HCT116 (cell line): ENCODE data around the gene NCKAP5. TPM values are rescaled to one million over a fixed set of nuclear protein-coding genes. Genes with fewer than 3 reads are reported as not detected.

Experiments
- ATAC-seq: fragments of 200-7000 bp; cut with Tn5 transposase; 2 replicates; pipeline ENCODE4 v1.9.1; 2020; ENCODE audit warnings: mild to moderate bottlenecking, moderate library complexity
- BruUV-seq: library from RNA; stranded (reverse); fragments of 400-500 nt; replicated peaks from 2 replicates; lab custom pipeline; 2021; lab: Mats Ljungman, UMichigan
- CTCF ChIA-PET: fragments of 300-600 bp; sonication (Branson Sonifier 250); formaldehyde crosslinking; loops from one replicate; lab custom pipeline; 2021; ENCODE audit warnings: antibody characterized with exemption; lab: Charles Lee
- POLR2A ChIA-PET: fragments of 300-600, 350-600 bp; sonication (Branson Sonifier 250); formaldehyde crosslinking; loops from one replicate; lab custom pipeline; 2021; ENCODE audit warnings: antibody characterized with exemption; lab: Charles Lee
- RAD21 ChIA-PET, 2 experiments: fragments of 300-600 bp; sonication (Branson Sonifier 250); formaldehyde crosslinking; loops; one replicate each; lab custom pipeline; 2023; ENCODE audit warnings: low total read pairs in 2 of 2; ENCODE audit not compliant: uncharacterized antibody in 2 of 2, unreplicated experiment in 2 of 2, low non-redundant PET in 1 of 2; lab: Charles Lee
- DNase-seq: peaks from one replicate; pipeline ENCODE4 v3.0.0-alpha.2; 2010; ENCODE audit warnings: low read depth, low spot score
- H2AFZ ChIP-seq: fragments of 200-600 bp; shearing (Covaris generic), sonication (generic); 2 replicates; pipeline ENCODE4 v1.6.1; 2017; ENCODE audit warnings: low read depth, mixed run types, mixed read lengths, antibody characterized with exemption, low read length; ENCODE audit not compliant: poor library complexity, severe bottlenecking
- H3K27ac ChIP-seq: 2 replicates; pipeline ENCODE4 v1.5.1; 2012; ENCODE audit warnings: low read depth, low read length
- H3K27me3 ChIP-seq: fragments of 200-600 bp; sonication (generic); 2 replicates; pipeline ENCODE4 v1.6.1; 2016; ENCODE audit warnings: mixed run types, low read length, mixed read lengths; ENCODE audit not compliant: insufficient read depth
- H3K36me3 ChIP-seq, 2 experiments: fragments of 200-500 bp in 1 of 2; fragments of 200-600 bp in 1 of 2; sonication (Bioruptor generic) in 1 of 2; sonication (generic) in 1 of 2; 2 replicates each; pipeline versions ENCODE4 v1.5.1 to v1.6.1; 2014 to 2016; ENCODE audit warnings: low read length in 2 of 2, inconsistent platforms in 1 of 2, mixed read lengths in 1 of 2, mixed run types in 1 of 2; ENCODE audit not compliant: insufficient read depth in 2 of 2, control insufficient read depth in 1 of 2
- H3K4me1 ChIP-seq, 2 experiments: fragments of 200-600 bp in 1 of 2; sonication (generic) in 1 of 2; 2 replicates each; pipeline versions ENCODE4 v1.5.1 to v1.6.1; 2012 to 2017; ENCODE audit warnings: low read length in 2 of 2, inconsistent platforms in 1 of 2, mild to moderate bottlenecking in 1 of 2, mixed read lengths in 1 of 2, mixed run types in 1 of 2, moderate library complexity in 1 of 2; ENCODE audit not compliant: insufficient read depth in 2 of 2, control insufficient read depth in 1 of 2
- H3K4me2 ChIP-seq: fragments of 200-600 bp; sonication (generic); 2 replicates; pipeline ENCODE4 v1.6.1; 2017; ENCODE audit warnings: mixed run types, low read length, mixed read lengths
- H3K4me3 ChIP-seq, 2 experiments: fragments of 200-600 bp in 1 of 2; sonication (generic) in 1 of 2; replicated peaks in 1 of 2; 2 replicates each; pipeline ENCODE4 v1.5.1; 2011 to 2016; ENCODE audit warnings: low read length in 2 of 2, control low read depth in 1 of 2, low read depth in 1 of 2, mild to moderate bottlenecking in 1 of 2, mixed read lengths in 1 of 2, mixed run types in 1 of 2
- H3K79me2 ChIP-seq: fragments of 200-600 bp; sonication (generic); 2 replicates; pipeline ENCODE4 v1.6.1; 2017; ENCODE audit warnings: mild to moderate bottlenecking, mixed run types, low read length, moderate library complexity, mixed read lengths; ENCODE audit not compliant: insufficient read depth
- H3K9ac ChIP-seq: fragments of 200-600 bp; sonication (generic); 2 replicates; pipeline ENCODE4 v1.6.1; 2016; ENCODE audit warnings: low read length, mixed read lengths
- H3K9me2 ChIP-seq: fragments of 200-600 bp; sonication (generic), shearing (Covaris generic); 2 replicates; pipeline ENCODE4 v1.6.1; 2017; ENCODE audit warnings: mixed run types, mild to moderate bottlenecking, moderate library complexity; ENCODE audit not compliant: insufficient read depth
- H3K9me3 ChIP-seq, 2 experiments: fragments of 200-500 bp in 1 of 2; fragments of 200-600 bp in 1 of 2; sonication (Bioruptor generic) in 1 of 2; sonication (generic) in 1 of 2; 2 replicates each; pipeline ENCODE4 v1.6.1; 2014 to 2017; ENCODE audit warnings: low read length in 2 of 2, mixed read lengths in 2 of 2, inconsistent platforms in 1 of 2, low read depth in 1 of 2, mild to moderate bottlenecking in 1 of 2, mixed run types in 1 of 2, moderate library complexity in 1 of 2; ENCODE audit not compliant: control insufficient read depth in 1 of 2, insufficient read depth in 1 of 2
- H4K20me1 ChIP-seq: fragments of 200-600 bp; sonication (generic), shearing (Covaris generic); 2 replicates; pipeline ENCODE4 v1.6.1; 2017; ENCODE audit warnings: mixed run types, mild to moderate bottlenecking, moderate library complexity; ENCODE audit not compliant: insufficient read depth
- ATF3 ChIP-seq: IDR thresholded peaks from 2 replicates; pipeline ENCODE4 v1.6.1; 2012
- CBX3 ChIP-seq: IDR thresholded peaks from 2 replicates; pipeline ENCODE4 v1.6.1; 2012; ENCODE audit warnings: low read depth
- CEBPB ChIP-seq: IDR thresholded peaks from 2 replicates; pipeline ENCODE4 v1.6.1; 2012; ENCODE audit warnings: low read depth
- CTCF ChIP-seq, 3 experiments: fragments of 200-600 bp in 1 of 3; sonication (generic) in 1 of 3; IDR thresholded peaks in 2 of 3; conservative IDR thresholded peaks in 1 of 3; 2 replicates each; pipeline ENCODE4 v1.5.1; 2012 to 2017; ENCODE audit warnings: low read depth in 2 of 3, low read length in 2 of 3, antibody characterized with exemption in 1 of 3, borderline replicate concordance in 1 of 3, control low read depth in 1 of 3, mild to moderate bottlenecking in 1 of 3, mixed read lengths in 1 of 3, mixed run types in 1 of 3, moderate library complexity in 1 of 3; ENCODE audit not compliant: insufficient read depth in 1 of 3
- ELF1 ChIP-seq: IDR thresholded peaks from 2 replicates; pipeline ENCODE4 v1.6.1; 2012; ENCODE audit warnings: low read depth, borderline replicate concordance
- EZH2 ChIP-seq: fragments of 200-600 bp; sonication (generic); IDR thresholded peaks from 2 replicates; pipeline ENCODE4 v1.6.1; 2017; ENCODE audit warnings: antibody characterized with exemption, mixed run types
- JUND ChIP-seq: IDR thresholded peaks from 2 replicates; pipeline ENCODE4 v1.6.1; 2012
- MAX ChIP-seq: IDR thresholded peaks from 2 replicates; pipeline ENCODE4 v1.6.1; 2012
- POLR2A ChIP-seq: IDR thresholded peaks from 2 replicates; pipeline ENCODE4 v1.7.0; 2011; ENCODE audit warnings: borderline replicate concordance; ENCODE audit not compliant: insufficient read depth, insufficient read length; ENCODE audit errors: extremely low read depth
- POLR2AphosphoS5 ChIP-seq: IDR thresholded peaks from 2 replicates; pipeline ENCODE4 v1.6.1; 2011; ENCODE audit warnings: mild to moderate bottlenecking, low read depth, low read length, moderate library complexity
- RAD21 ChIP-seq: IDR thresholded peaks from 2 replicates; pipeline ENCODE4 v1.6.1; 2012; ENCODE audit warnings: low read depth, mild to moderate bottlenecking
- REST ChIP-seq: IDR thresholded peaks from 2 replicates; pipeline ENCODE4 v1.6.1; 2012; ENCODE audit warnings: low read depth
- SIN3A ChIP-seq: IDR thresholded peaks from 2 replicates; pipeline ENCODE4 v1.6.1; 2012; ENCODE audit warnings: low read depth
- SRF ChIP-seq: IDR thresholded peaks from 2 replicates; pipeline ENCODE4 v1.6.1; 2012; ENCODE audit warnings: low read depth
- TCF7L2 ChIP-seq: IDR thresholded peaks from 2 replicates; pipeline ENCODE4 v1.7.0; 2011; ENCODE audit warnings: borderline replicate concordance, inconsistent platforms; ENCODE audit not compliant: insufficient read depth, insufficient read length; ENCODE audit errors: extremely low read depth
- ZBTB33 ChIP-seq: IDR thresholded peaks from 2 replicates; pipeline ENCODE4 v1.6.1; 2011; ENCODE audit warnings: mild to moderate bottlenecking, low read length, moderate library complexity; ENCODE audit not compliant: insufficient replicate concordance; ENCODE audit errors: extremely low read depth
- ZFX ChIP-seq: fragments of 450-650 bp; IDR thresholded peaks from 2 replicates; pipeline ENCODE4 v1.6.1; 2017
- intact Hi-C: fragments of 100-400 bp; cut with micrococcal nuclease; formaldehyde crosslinking; loops from 2 replicates; pipeline ENCODE4 v1.10.0; 2022
- total RNA-seq: library from RNA; stranded (reverse); gene quantifications from one replicate; pipeline ENCODE4 v1.2.1, GENCODE V29; 2021; ENCODE audit not compliant: unreplicated experiment

NCKAP5 gene
- total RNA-seq, 1 experiment from 2014 or later, result 0.30 TPM

GRCh38 chr2:133135035-133135654, 433.1 kb downstream of the NCKAP5 start (continued):
- TF ChIP-seq CTCF (IDR thresholded peaks at IDR 0.05 in 2 of 3, conservative IDR thresholded peaks at IDR 0.05 in 1 of 3; ENCODE audit: borderline replicate concordance in 1 of 3, insufficient read depth in 1 of 3, low read depth in 2 of 3, low read length in 2 of 3), result no peak
- TF ChIP-seq, all 23 proteins: peak for 0

GRCh38 chr2:133130548-133131246, 437.6 kb downstream of the NCKAP5 start:
- Histone ChIP-seq H3K9me2 (no peaks in the 10 kb centered on the region), H3K4me2 (no peak overlapping the region), H3K4me3 (no peak overlapping the region), H3K4me1 (no peaks in the 10 kb centered on the region), H2AFZ (no peak overlapping the region), H3K27me3 (no peaks in the 10 kb centered on the region), H3K36me3 (no peaks in the 10 kb centered on the region), H3K79me2 (no peaks in the 10 kb centered on the region), H3K9ac (no peak overlapping the region), H3K27ac (no peak overlapping the region), H3K9me3 (no peaks in the 10 kb centered on the region), H4K20me1 (no peaks in the 10 kb centered on the region)
- ChIA-PET RAD21 (no interaction called here), CTCF (no interaction called here), POLR2A (no interaction called here)
- no peak for ATAC-seq
- no TSS peak for BruUV-seq
- intact Hi-C loops, result no loop called here
- no peak for DNase-seq
- no peak for TF ChIP-seq MAX
- TF ChIP-seq POLR2AphosphoS5, result no peak
- no peak for TF ChIP-seq EZH2
- TF ChIP-seq RAD21, result no peak
- TF ChIP-seq ATF3, result no peak
- no peak for TF ChIP-seq SIN3A
- TF ChIP-seq JUND, result no peak
- no peak for TF ChIP-seq SRF
- TF ChIP-seq CEBPB, result no peak
- no peak for TF ChIP-seq ZBTB33
- no peak for TF ChIP-seq ELF1
- no peak for TF ChIP-seq REST
- no peak for TF ChIP-seq CBX3
- TF ChIP-seq POLR2A, result no peak
- TF ChIP-seq ZFX, result no peak
- no peak for TF ChIP-seq TCF7L2
